BJ (cell line): Measurements from ENCODE around the gene BBS7. TPM values are rescaled to one million over a fixed set of nuclear protein-coding genes. Genes with fewer than 3 reads are reported as not detected.

ENCODE experiments used
- CTCF ChIA-PET: fragments of 350-600 bp; formaldehyde crosslinking; extraction: SDS; loops from one replicate; lab custom pipeline; 2021; ENCODE audit warnings: antibody characterized with exemption, inconsistent platforms; lab: Yijun Ruan, JAX
- POLR2A ChIA-PET: fragments of 300-600 bp; sonication (Branson Sonifier 250); formaldehyde crosslinking; extraction: SDS; loops from one replicate; lab custom pipeline; 2021; ENCODE audit warnings: antibody characterized with exemption; lab: Charles Lee
- DNase-seq: peaks from one replicate; pipeline ENCODE4 v3.0.0-alpha.2; 2011; ENCODE audit warnings: low read depth
- H3K27me3 ChIP-seq: 2 replicates; pipeline ENCODE4 v1.6.0; 2011; ENCODE audit warnings: low read length; ENCODE audit not compliant: control insufficient read depth, insufficient read depth
- H3K36me3 ChIP-seq: 2 replicates; pipeline ENCODE4 v1.5.1; 2011; ENCODE audit warnings: low read length; ENCODE audit not compliant: control insufficient read depth, insufficient read depth
- H3K4me3 ChIP-seq: 2 replicates; pipeline ENCODE4 v1.5.1; 2011; ENCODE audit warnings: low read depth, mild to moderate bottlenecking, control low read depth, low read length
- polyA plus RNA-seq: library from polyadenylated mRNA; depleted of rRNA; stranded (reverse); fragments of >200 nt; gene quantifications from 2 replicates; pipeline ENCODE4 v1.2.3, GENCODE V29; 2011
- TF ChIP-seq, protein P1 (sequence below): IDR thresholded peaks from 2 replicates; pipeline ENCODE4 v1.5.1; 2011; ENCODE audit warnings: low read depth, mild to moderate bottlenecking, control low read depth, inconsistent platforms, low read length, moderate library complexity; ENCODE audit not compliant: insufficient read depth

BBS7 gene
- polyA plus RNA-seq, 1 experiment, result 15.0 TPM

- ChIA-PET POLR2A (no interaction called here), CTCF (no interaction called here)
- H3K4me3 ChIP-seq, result no peak overlapping the region
- TF ChIP-seq, protein P1, sequence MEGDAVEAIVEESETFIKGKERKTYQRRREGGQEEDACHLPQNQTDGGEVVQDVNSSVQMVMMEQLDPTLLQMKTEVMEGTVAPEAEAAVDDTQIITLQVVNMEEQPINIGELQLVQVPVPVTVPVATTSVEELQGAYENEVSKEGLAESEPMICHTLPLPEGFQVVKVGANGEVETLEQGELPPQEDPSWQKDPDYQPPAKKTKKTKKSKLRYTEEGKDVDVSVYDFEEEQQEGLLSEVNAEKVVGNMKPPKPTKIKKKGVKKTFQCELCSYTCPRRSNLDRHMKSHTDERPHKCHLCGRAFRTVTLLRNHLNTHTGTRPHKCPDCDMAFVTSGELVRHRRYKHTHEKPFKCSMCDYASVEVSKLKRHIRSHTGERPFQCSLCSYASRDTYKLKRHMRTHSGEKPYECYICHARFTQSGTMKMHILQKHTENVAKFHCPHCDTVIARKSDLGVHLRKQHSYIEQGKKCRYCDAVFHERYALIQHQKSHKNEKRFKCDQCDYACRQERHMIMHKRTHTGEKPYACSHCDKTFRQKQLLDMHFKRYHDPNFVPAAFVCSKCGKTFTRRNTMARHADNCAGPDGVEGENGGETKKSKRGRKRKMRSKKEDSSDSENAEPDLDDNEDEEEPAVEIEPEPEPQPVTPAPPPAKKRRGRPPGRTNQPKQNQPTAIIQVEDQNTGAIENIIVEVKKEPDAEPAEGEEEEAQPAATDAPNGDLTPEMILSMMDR, result no peak
- no peak for DNase-seq
- no peaks in the 10 kb centered on the region for H3K27me3 ChIP-seq
- peaks cover 1% of the 10 kb centered on the region; the same call in 1 of the 2 replicates for H3K36me3 ChIP-seq
These were observed 8.8 kb downstream of the BBS7 start for GRCh38 chr4:121861426-121861825.

- no peak for DNase-seq
- Histone ChIP-seq H3K36me3 (peaks cover 1% of the 10 kb centered on the region; the same call in 1 of the 2 replicates), H3K27me3 (no peaks in the 10 kb centered on the region), H3K4me3 (no peak overlapping the region)
- POLR2A ChIA-PET, result interaction anchor here (0.7 kb wide), 1 partner anchor 468 kb away, joined by 5 read pairs; no protein-coding TSS in a partner anchor
- CTCF ChIA-PET, result no interaction called here
- TF ChIP-seq, protein P1, result no peak
These were observed 10.2 kb downstream of the BBS7 start for GRCh38 chr4:121860121-121860520.

DNA sequence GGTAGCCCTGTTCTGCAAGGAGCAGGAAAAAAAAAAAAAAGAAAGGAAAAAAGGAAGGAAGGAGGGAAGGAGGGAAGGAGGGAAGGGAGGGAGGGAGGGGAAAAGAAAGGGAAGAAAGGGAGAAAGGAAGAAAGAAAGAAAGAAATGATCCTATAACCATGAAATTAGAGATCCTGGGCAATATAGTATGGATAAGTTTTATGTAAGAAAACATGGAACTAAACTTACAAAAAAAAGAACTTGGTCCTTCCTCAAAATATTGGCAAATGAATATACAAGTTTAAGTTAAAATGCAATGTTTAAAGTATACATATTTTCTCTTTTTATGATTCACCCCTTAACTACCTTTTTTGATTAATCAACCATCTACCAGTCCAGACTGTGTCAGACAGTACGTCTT, 18.9 kb downstream of the BBS7 start:
- DNase-seq, result no peak
- CTCF ChIA-PET, result no interaction called here
- H3K4me3 ChIP-seq, result no peak overlapping the region
- POLR2A ChIA-PET, result no interaction called here
- TF ChIP-seq, protein P1, result no peak
- H3K36me3 ChIP-seq, result peaks cover 4% of the 10 kb centered on the region
- no peaks in the 10 kb centered on the region for H3K27me3 ChIP-seq

- TF ChIP-seq, protein P1, result no peak
- Histone ChIP-seq H3K27me3 (no peaks in the 10 kb centered on the region), H3K4me3 (no peak overlapping the region), H3K36me3 (peaks cover 3% of the 10 kb centered on the region)
- ChIA-PET POLR2A (no interaction called here), CTCF (no interaction called here)
- DNase-seq, result no peak
These were observed 23.6 kb downstream of the BBS7 start for GRCh38 chr4:121846662-121847061.

DNA sequence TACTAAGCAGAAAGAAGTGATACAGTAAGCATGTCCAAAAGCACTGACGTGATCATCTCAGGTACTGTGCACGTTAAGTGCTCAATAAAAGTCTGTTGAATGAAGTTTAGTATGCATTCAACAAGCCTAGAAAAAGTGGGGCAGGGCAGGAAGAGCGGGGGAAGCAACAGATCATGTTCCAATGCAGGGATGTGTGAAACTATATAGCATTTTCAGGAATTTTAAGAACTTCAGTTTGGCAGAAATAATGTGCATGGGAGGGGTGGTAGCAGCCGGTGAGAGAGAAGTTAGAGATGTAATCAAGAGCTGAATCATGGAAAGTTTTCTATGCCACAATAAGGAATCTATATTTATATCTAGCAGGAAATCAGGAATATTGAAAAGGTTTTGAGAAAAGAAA, 27.4 kb downstream of the BBS7 start:
- POLR2A ChIA-PET, result no interaction called here
- DNase-seq, result no peak
- Histone ChIP-seq H3K36me3 (no peaks in the 10 kb centered on the region; the same call in 1 of the 2 replicates), H3K27me3 (no peaks in the 10 kb centered on the region), H3K4me3 (no peak overlapping the region)
- CTCF ChIA-PET, result no interaction called here
- TF ChIP-seq, protein P1, result no peak
